Stimulated activated CD4-positive, alpha-beta T cell treated with anti-CD3 and anti-CD28 coated beads, Interleukin-2, amount 100 ng/mL, for 48 hours (primary cell): ENCODE measurements around the gene MT1F.

Experiments used
- DNase-seq, 2 donors: peaks; one replicate each; pipeline ENCODE4 v3.0.0-alpha.2; 2020

Gene MT1F

DNA sequence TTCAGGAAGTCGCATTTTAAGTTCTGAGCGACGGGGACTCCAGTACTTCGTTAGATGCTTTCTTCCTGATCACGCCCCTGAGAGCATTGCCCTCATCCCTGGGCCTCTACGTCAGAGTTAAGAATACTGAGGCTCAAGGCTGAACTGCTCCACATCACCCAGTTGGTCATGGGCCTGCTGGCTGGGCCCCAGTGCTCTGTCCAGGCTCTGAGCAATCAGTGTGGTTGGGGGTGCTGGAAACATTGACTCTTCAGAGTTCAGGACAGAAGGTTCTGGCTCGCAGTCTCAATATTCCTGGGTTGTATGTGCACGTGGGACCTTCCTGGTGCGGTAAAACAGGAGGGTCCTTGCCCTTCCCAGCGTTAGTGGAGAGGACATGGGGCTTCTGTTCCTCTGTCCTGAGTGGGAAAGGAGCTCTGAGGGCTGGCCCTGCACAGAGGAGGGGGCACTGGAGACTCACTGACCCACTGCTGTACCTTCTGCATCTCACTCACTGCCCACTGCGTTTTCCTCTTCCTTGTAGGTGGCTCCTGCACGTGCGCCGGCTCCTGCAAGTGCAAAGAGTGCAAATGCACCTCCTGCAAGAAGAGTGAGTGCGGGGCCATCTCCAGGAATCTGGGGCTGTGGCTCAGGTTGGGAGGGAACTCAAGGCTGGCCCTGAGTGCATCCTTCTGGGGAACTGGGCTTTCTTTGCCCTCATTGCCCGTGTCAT lies 31.7 kb upstream of the MT1F start:
- DNase-seq, result no peak

DNA sequence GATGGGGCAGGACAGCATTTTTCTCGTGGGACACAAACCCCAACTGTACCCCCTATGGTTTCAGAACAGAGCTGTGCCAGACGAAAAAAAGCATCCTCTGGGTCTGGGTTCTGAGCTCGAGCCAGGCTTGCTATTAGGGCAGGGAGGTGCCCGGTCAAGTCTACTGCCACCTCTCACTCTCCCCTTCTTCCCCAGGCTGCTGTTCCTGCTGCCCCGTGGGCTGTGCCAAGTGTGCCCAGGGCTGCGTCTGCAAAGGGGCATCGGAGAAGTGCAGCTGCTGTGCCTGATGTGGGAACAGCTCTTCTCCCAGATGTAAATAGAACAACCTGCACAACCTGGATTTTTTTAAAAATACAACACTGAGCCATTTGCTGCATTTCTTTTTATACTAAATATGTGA lies 31.1 kb upstream of the MT1F start:
- no peak for DNase-seq

DNA sequence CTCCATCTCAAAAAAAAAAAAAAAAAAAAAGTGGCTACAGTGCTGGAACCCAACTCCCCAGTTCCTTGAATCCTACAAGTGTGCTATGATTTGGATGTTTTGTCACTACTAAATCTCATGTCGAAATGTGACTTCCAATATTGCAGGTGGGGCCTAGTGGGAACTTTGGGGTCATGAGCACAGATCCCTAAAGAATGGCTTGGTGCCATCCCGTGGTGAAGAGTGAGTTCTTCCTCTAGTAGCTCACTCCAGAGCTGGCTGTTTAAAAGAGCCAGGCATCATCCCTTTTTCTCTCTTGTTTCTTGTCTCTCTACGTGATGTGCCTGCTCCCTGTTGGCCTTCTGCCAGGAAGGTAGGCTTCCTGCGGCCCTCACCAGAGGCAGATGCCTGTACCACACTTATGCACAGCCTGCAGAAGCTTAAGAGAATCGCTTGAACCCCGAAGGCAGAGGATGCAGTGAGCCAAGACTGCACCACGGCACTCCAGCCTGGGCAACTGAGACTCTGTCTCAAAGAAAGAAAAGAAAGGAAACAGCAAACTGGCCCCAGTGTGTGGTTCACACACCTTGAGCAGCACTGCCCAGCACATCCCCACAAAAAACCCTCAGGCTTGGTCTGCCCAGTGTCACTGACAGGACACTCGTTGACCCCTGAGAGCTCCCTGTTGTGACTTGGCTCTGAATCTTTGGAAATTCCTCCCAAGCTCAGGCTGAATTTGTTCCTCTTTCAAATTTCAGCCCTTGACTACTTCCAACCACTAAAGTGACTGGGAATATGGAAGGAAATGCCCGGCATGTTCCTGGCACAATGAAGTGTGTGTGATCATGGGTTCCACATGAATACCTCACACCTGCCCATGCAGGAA lies 29.0 kb upstream of the MT1F start:
- DNase-seq, result no peak

DNA sequence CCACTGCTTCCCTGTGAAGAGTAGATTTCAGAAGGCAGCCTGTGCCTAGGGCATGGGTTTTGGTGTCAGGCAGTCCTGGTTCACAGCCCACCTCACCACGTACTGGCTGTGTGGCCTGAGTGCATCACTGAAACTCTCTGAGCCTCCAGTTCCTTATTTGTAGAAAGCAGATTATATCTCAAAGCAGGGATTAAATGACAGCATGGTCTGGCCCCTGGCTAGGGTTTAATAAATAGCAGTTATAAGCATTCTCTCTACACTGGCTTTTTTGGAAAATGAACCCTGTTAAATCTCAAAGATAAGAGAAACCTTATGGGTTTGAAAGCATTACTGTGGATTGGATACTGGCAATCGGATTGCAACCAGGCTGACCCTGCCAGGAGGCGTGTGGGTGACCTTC lies 28.2 kb upstream of the MT1F start:
- DNase-seq, result no peak

DNA sequence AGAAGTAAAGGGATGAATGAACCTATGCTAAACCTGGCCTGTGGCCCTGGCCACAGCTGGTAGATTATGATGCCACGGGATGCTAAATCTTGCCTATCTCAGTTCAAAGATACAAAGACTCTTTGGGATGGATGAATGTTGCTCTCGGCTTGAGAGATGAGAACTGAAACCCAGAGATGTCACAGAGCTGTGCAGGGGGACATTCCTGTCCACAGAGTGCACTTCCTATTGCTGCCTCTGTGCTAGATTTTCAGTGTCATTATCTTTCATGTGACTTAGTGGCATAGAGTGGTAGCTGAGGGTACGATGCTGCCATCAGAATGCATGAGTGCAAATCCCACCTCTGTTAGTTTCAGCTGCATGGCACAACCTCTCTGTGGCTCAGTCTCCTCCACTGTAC lies 27.6 kb upstream of the MT1F start:
- DNase-seq, result no peak

DNA sequence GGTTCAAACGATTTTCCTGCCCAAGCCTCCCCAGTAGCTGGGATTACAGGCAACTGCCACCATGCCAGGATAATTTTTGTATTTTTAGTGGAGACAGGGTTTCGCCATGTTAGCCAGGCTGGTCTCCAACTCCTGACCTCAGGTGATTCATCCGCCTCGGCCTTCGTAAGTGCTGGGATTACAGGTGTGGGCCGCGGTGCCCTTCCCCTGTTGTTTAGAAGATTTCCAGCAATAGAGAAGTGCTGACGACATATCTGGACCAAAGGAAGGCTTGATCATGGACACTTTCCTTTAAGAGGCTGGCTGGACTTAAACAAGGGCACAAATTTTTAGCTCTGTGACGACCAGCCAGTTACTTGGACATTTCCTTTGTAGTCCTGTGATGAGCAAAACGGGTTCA lies 26.6 kb upstream of the MT1F start:
- no peak for DNase-seq

DNA sequence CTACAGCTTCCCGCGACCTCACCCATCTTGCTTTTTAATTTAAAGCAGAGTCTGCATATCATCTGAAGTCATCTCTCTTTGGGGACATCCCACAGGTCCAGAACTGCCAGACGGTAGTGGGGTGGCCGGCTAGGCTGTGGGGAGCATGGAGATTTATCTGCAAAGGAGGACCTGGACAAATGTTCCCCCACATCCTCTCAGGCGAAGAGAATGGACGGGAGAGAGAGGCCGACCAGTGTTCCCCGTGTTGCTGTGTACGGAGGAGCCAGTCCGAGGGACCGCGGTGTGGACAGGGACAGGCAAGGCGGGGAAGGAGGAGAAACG lies 26.0 kb upstream of the MT1F start:
- no peak for DNase-seq

DNA sequence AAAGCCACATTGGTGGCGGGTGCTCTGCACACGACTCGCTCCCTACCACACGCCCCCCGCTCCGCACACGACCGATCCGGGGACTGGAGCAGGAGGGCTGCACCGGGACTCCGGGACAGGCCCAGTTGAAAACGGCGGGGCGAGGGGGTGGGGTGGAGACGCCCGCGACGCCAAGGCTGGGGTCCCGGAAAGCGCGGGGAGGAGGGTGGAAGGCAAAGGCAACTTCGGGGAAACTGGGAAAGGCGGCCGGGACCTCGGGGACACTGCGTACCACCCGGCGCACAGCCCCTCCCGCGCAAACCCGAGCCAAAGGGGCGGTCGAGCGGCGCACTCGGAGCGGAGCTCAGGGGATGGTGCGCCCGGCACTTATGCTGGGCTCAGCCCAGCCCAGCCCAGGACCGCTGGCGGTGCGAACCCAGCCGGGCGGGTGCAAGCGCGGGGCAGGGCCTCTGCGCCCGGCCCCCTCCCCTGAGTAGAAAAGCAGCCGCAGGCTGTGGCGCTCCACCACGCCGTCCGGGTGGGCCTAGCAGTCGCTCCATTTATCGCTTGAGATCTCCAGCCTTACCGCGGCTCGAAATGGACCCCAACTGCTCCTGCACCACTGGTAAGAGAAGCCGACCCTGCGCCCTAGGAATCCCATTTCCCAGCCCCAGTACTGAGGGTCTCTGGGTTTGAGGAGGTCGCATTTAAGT lies 25.5 kb upstream of the MT1F start, which contains the start of gene MT1M:
MT1M (plus strand) TSS at position 504 of the 692 bp plus-strand sequence; CDS start at position 577, 73 bp downstream.
- DNase-seq, result no peak

DNA sequence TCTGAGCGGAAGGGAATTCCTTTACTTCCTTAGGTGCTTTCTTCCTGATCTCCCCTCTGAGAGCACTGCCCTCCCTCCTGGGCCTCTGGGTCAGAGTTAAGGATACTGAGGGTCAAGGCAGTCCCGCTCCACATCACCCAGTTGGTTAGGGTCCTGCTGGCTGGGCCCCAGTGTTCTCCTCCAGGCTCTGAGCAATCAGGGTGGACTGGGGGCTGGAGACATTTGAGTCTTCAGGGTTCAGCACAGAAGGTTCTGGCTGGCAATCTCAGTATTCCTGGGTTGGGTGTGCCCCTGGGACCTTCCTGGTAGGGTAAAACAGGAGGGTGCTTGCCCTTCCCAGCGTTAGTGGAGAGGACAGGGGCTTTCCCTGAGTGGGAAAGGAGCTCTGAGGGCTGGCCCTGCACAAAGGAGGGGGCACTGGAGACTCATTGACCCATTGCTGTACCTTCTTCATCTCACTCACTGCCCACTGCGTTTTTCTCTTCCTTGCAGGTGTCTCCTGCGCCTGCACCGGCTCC lies 24.9 kb upstream of the MT1F start:
- DNase-seq, result no peak

DNA sequence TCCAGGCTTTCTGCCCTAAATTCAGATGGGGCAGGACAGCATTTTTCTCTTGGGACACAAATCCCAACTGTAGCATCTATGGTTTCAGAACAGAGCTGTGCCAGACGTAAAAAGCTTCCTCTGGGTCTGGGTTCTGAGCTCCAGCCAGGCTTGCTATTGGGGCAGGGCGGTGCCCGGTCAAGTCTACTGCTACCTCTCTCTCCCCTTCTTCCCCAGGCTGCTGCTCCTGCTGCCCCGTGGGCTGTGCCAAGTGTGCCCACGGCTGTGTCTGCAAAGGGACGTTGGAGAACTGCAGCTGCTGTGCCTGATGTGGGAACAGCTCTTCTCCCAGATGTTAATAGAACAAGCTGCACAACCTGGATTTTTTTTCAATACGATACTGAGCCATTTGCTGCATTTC lies 24.2 kb upstream of the MT1F start:
- DNase-seq, result no peak

DNA sequence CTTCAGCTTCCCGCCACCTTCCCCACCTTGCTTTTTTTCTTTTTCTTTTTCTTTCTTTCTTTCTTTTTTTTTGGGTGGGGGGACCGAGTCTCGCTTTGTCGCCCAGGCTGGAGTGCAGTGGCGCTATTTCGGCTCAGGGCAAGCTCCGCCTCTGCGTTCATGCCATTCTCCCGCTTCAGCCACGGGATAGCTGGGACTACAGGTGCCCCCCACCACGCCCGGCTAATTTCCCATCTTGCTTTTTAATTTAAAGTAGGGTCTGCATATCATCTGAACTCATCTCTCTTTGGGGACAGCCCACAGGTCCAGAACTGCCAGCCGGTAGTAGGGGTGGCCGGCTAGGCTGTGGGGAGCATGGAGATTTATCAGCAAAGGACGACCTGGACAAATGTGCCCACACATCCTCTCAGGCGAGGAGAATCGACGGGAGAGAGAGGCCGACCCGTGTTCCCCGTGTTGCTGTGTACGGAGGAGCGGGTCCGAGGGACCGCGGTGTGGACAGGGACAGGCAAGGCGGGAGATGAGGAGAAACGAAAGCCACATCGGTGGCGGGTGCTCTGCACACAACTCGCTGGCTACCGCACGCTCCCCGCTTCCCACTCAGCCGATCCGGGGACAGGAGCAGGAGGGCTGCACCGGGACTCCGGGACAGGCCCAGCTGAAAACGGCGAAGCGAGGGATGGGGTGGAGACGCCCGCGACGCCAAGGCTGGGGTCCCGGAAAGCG lies 22.9 kb upstream of the MT1F start:
- DNase-seq, result no peak

DNA sequence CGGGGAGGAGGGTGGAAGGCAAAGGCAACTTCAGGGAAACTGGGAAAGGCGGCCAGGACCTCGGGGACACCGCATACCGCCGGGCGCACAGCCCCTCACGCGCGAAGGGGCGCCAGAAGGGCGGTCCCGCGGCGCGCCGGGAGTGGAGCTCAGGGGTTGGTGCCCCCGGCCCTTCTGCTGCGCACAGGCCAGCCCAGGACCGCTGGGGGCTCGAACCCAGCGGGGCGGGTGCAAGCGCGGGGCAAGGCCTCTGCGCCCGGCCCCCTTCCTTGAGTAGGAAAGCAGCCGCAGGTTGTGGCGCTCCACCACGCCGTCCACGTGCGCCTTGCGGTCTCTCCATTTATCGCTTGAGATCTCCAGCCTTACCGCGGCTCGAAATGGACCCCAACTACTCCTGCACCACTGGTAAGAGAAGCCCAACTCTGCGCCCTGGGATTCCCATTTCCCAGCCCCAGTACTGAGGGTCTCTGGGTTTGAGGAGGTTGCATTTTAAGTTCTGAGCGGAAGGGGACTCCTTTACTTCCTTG lies 22.3 kb upstream of the MT1F start:
- no peak for DNase-seq

DNA sequence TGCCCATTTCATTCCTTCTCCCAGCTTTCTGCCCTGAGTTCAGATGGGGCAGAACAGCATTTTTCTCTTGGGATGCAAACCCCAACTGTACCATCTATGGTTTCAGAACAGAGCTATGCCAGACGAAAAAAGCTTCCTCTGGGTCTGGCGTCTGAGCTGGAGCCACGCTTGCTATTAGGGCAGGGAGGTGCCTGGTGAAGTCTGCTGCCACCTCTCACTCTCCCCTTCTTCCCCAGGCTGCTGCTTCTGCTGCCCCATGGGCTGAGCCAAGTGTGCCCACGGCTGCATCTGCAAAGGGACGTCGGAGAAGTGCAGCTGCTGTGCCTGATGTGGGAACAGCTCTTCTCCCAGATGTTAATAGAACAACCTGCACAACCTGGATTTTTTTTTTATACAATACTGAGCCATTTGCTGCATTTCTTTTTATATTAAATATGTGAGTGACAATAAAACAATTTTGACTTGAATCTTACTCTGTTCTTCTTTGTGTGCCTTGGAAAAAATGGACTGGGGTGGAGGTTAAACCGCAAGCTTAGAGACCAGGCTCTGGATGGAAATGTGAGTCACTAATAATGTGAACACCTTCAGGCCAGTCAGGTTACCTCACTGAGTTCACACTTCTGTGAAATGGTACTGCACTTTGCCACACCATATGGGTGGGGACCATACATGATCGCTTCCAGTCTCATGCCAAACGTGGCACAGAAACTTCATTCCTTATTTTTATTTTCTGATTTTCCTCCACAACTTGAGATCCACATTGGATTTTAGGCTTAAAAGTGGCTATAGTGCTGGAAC lies 20.9 kb upstream of the MT1F start:
- DNase-seq, result no peak

DNA sequence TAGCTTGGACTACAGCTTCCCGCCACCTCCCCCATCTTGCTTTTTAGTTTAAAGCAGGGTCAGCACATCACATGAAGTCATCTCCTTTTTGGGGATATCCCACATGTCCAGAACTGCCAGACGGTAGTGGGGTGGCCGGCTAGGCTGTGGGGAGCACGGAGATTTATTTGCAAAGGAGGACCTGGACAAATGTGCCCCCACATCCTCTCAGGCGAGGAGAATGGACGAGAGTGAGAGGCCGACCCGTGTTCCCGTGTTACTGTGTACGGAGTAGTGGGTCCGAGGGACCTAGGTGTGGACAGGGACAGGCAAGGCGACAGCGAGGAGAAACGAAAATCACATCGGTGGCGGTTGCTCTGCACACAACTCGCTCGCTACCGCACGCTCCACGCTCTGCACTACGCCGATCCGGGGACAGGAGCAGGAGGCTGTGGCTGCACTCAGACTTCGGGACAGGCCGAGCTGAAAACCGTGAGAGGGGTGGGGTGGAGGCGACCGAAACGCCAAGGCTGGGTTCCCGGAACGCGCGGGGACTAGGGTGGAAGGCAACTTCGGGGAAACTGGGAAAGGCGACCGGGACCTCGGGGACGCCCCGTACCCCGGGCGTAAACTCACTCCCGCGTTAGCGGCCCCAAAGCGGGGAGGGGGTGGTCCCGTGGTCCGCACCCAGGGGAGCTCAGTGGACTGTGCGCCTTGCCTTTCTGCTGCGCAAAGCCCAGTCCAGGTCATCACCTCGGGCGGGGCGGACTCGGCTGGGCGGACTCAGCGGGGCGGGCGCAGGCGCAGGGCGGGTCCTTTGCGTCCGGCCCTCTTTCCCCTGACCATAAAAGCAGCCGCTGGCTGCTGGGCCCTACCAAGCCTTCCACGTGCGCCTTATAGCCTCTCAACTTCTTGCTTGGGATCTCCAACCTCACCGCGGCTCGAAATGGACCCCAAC lies 19.7 kb upstream of the MT1F start, which contains the start of gene MT1A:
MT1A (plus strand) TSS at position 853 of the 937 bp plus-strand sequence; CDS start at position 926, 73 bp downstream.
- no peak for DNase-seq

DNA sequence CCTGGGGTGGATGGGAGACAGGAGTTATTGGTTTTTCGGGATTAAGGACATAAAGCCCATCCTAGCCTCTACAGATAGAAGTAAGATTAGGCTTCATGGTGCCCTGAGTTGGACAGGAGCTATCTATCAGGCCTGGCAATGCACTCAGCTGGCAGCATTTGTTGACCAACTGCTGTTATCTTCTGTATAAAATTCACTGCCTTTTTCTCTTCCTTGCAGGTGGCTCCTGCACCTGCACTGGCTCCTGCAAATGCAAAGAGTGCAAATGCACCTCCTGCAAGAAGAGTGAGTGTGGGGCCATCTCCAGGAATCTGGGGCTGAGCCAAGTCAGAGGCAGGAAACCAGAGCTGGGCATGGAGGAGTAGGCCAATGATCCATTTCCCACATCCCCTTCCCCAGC lies 18.7 kb upstream of the MT1F start:
- DNase-seq, result no peak

DNA sequence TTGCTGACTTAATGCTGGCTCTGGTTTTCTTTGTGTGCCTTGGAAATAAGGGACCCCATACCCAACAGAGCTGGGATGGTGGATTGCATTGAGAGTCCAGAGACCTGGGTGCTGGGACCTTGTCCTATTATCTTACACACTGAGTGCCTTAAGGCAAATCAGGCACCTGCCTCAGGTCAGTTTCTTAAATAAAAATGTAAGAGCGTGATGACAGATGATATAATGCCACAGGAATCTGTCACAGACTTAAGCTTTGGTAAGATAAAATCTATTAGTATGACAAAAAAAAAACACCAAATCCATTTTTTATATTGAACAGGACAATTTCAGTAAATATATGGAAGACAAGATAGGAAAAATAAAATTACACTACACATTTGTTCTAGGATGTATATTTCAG lies 17.7 kb upstream of the MT1F start:
- no peak for DNase-seq

DNA sequence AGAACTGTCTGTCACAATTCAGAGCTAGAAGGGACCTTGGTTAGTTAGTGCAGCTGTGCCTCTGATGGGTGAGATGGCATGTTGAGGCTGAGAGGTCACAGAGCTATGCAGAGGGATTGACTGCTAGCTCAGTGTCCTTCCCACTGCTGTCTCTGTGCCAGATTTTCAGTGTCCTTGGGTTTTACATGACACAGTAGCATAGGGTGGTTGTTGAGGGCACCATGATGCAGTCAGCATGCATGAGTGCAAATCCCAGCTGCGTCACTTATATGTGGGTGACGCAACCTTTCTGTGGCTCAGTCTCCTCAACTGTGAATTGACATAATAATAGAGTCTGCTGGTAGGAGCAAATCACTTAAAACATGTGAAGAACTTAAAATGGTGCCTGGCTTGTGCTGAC lies 16.6 kb upstream of the MT1F start:
- DNase-seq, result no peak

DNA sequence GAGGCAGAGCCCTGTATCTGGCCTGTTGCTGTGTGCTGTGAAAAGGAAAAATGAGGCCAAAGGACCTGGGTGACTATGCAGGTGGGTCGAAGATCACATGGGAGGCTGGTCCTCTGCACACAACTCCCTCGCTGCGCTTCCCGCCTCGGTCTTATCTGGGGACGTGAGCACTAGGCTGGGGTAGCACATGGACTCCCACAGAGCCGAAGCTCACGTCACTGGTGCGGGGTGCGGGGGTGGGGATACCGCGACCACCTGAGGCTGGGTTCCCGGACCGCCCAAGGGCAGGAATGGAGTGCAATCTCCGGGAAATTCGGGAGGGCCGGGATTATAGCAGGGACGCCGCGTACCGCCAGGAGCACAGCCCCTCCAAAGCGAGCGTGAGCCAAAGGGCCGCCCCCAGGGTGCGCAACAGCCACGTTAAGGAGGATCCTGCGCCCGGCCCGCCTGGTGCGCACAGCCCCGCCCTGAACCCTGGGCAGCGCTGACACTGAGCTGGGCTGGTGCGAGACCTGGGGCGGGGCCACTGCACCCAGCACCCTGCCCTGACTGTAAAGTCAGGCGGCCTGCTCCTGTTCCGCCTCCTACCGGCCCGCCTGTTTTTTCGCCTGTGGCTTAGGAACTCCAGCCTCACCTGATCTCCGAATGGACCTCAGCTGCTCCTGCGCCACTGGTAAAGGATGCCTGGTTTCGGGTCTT lies 14.5 kb upstream of the MT1F start:
- peak; percentile 70 to 74 for DNase-seq

DNA sequence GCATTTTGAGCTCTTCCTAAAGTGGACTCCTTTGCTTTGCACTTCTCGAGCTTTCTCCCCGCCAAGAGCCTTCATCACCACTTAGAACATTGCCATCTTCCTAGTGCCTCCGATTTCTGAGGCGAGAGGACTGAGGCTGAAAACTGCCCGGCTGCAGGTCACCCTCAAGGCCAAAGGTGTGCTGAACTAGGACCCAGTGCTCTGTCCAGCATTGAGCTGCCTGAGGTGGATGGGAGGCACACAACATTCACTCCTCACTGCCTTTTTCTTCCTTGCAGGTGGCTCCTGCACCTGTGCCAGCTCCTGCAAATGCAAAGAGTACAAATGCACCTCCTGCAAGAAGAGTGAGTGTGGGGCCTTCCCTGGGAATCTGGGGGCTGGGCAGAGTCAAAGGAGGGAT lies 13.9 kb upstream of the MT1F start:
- no peak for DNase-seq

DNA sequence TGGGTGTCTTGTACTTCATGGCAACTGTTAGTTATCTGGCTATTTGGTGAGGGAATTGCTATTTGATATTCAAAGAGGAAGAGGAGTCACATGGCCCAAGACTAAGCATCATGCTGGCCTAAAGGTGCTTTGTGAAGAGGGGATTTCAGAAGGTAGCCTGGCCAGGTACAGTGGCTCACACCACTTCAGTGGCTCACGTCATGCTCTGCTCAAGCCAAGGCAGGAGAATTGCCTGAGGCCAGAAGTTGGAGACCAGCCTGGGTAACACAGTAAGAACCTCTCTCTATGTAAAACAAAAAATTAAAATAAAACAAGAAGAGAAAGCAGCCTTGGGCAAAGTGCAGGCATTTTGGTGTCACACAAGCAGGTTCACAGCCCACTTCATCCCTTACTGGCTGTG lies 12.4 kb upstream of the MT1F start:
- no peak for DNase-seq
